Hepatocyte (in vitro differentiated cells): Measurements from ENCODE around the gene RBBP7. TPM values are rescaled to one million over a fixed set of nuclear protein-coding genes. Genes with fewer than 3 reads are reported as not detected.

ENCODE experiments used
- DNase-seq: peaks from one replicate; pipeline ENCODE4 v3.0.0-alpha.2; 2016; ENCODE audit warnings: low spot score
- H2AFZ ChIP-seq: fragments of 200-600 bp; sonication (generic); 2 replicates; pipeline ENCODE4 v1.6.0; 2016; ENCODE audit warnings: antibody characterized with exemption, mild to moderate bottlenecking
- H3K27ac ChIP-seq: fragments of 200-600 bp; sonication (generic); 2 replicates; pipeline ENCODE4 v1.5.1; 2016; ENCODE audit warnings: mild to moderate bottlenecking
- H3K27me3 ChIP-seq: fragments of 200-600 bp; sonication (generic); 2 replicates; pipeline ENCODE4 v1.6.1; 2016
- H3K36me3 ChIP-seq: fragments of 200-600 bp; sonication (generic); replicated peaks from 2 replicates; pipeline ENCODE4 v1.5.1; 2016; ENCODE audit warnings: low read depth; ENCODE audit not compliant: insufficient read depth
- H3K4me1 ChIP-seq: fragments of 200-600 bp; sonication (generic); 2 replicates; pipeline ENCODE4 v1.5.1; 2016; ENCODE audit warnings: mild to moderate bottlenecking, moderate library complexity; ENCODE audit not compliant: insufficient read depth
- H3K4me2 ChIP-seq: fragments of 200-600 bp; sonication (generic); 2 replicates; pipeline ENCODE4 v1.6.0; 2016
- H3K4me3 ChIP-seq: fragments of 200-600 bp; sonication (generic); 2 replicates; pipeline ENCODE4 v1.5.1; 2016; ENCODE audit warnings: mild to moderate bottlenecking
- H3K79me2 ChIP-seq: fragments of 200-600 bp; sonication (generic); 2 replicates; pipeline ENCODE4 v1.6.0; 2017; ENCODE audit warnings: mild to moderate bottlenecking
- H3K9me2 ChIP-seq: fragments of 200-600 bp; sonication (generic); replicated peaks from 2 replicates; pipeline ENCODE4 v1.6.0; 2017; ENCODE audit warnings: mild to moderate bottlenecking; ENCODE audit not compliant: insufficient read depth
- H3K9me3 ChIP-seq: fragments of 200-600 bp; sonication (generic); 2 replicates; pipeline ENCODE4 v1.5.1; 2016; ENCODE audit warnings: low read depth, mild to moderate bottlenecking
- H4K20me1 ChIP-seq: fragments of 200-600 bp; sonication (generic); 2 replicates; pipeline ENCODE4 v1.6.0; 2016; ENCODE audit warnings: mild to moderate bottlenecking; ENCODE audit not compliant: insufficient read depth, poor library complexity, severe bottlenecking
- CTCF ChIP-seq: fragments of 200-600 bp; sonication (generic); IDR thresholded peaks from 2 replicates; pipeline ENCODE4 v1.5.1; 2016; ENCODE audit warnings: antibody characterized with exemption, mild to moderate bottlenecking; ENCODE audit not compliant: poor library complexity
- EZH2 ChIP-seq: fragments of 200-600 bp; sonication (generic); IDR thresholded peaks from 2 replicates; pipeline ENCODE4 v1.6.1; 2016; ENCODE audit warnings: antibody characterized with exemption, mild to moderate bottlenecking, borderline replicate concordance
- EZH2phosphoT487 ChIP-seq: fragments of 200-600 bp; sonication (generic); IDR thresholded peaks from one replicate; pipeline ENCODE4 v1.6.1; 2018; ENCODE audit warnings: antibody characterized with exemption, mild to moderate bottlenecking, low read depth, moderate library complexity; ENCODE audit not compliant: unreplicated experiment, severe bottlenecking
- WGBS: methylation state at CpG from one replicate; pipeline ENCODE4 v1.1.6; 2016; ENCODE audit warnings: low lambda C conversion rate; ENCODE audit errors: missing lambda C conversion rate; 5-methylcytosine and 5-hydroxymethylcytosine counted together
- polyA plus RNA-seq: library from polyadenylated mRNA; unstranded; fragments of >200 nt; fragmentation: Nextera tagmentation; extraction: Ambion mirVana; gene quantifications from 2 replicates; pipeline ENCODE4 v1.2.1, GENCODE V29; 2016
- small RNA-seq: library from RNA; depleted of rRNA; stranded (forward); fragments of <200 nt; gene quantifications from one replicate; pipeline ENCODE3, GENCODE V24; 2014
- total RNA-seq: library from RNA; depleted of rRNA; stranded (reverse); fragments of >200 nt; gene quantifications from 2 replicates; pipeline ENCODE4 v1.2.3, GENCODE V29; 2014

RBBP7 gene
- total and polyA plus RNA-seq, 2 experiments from 2014 or later: 185 to 263 TPM

DNA sequence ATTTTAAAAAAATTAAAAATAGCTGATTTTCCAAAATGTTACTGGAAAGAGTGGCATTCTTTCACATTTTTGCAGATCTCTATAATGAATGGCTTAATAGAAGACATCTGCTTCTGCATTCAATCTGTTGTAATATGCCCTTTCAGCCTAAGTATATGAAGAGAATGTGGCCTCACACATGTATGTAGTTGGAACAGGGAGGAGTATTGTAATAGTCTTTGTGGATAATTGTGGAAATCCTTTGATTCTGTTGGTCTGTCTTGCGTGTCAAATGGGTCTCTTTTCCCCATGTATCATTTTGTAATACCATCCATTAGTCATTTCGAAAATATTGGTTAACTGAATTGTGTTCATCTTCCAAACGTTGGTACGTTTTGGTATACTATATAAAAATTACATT lies 72.3 kb downstream of the RBBP7 start:
- Histone ChIP-seq H3K79me2 (peaks cover 71% of the 10 kb centered on the region), H3K4me1 (no peaks in the 10 kb centered on the region)
- 90% methylated on average over 4 of the region's 4 CpGs for WGBS

DNA sequence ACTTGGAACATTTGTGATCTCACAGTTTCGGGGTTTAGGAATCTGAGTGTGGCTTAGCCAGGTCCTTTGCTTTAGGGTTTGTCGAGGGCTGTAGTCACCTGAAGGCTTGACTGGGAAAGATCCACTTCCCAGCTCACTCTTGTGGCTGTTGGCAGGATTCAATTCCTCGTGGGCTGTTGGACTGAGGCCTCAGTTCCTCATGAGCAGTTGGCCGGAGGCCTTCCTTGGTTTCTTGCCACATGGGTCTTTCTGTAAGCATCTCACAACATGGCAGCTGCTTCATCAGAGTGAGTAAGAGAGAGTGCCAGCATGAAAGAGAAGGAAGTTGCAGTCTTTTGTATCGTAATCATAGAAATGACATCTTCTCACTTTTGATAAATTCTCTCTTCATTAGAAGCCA lies 72.8 kb downstream of the RBBP7 start:
- H2AFZ ChIP-seq: no peak overlapping the region
- no peaks in the 10 kb centered on the region for H3K4me1 ChIP-seq
- no peak overlapping the region for H3K4me3 ChIP-seq
- no peaks in the 10 kb centered on the region for H3K27me3 ChIP-seq
- WGBS: 95% methylated on average over 5 of the region's 5 CpGs
- H3K9me2 ChIP-seq: no peaks in the 10 kb centered on the region
- H3K4me2 ChIP-seq: no peak overlapping the region
- H3K9me3 ChIP-seq: no peaks in the 10 kb centered on the region
- no peaks in the 10 kb centered on the region for H3K36me3 ChIP-seq
- peaks cover 76% of the 10 kb centered on the region for H3K79me2 ChIP-seq
- peaks cover 2% of the 10 kb centered on the region for H4K20me1 ChIP-seq
- DNase-seq: no peak
- TF ChIP-seq EZH2 (no peak), CTCF (no peak), EZH2phosphoT487 (no peak)
- no peak overlapping the region for H3K27ac ChIP-seq

More for the DNA sequence above, 72.3 kb downstream of the RBBP7 start:
- H3K9me3 ChIP-seq: no peaks in the 10 kb centered on the region
- no peak overlapping the region for H3K4me2 ChIP-seq
- TF ChIP-seq EZH2phosphoT487: no peak
- TF ChIP-seq CTCF: no peak
- H3K9me2 ChIP-seq: no peaks in the 10 kb centered on the region
- no peak overlapping the region for H3K4me3 ChIP-seq
- no peaks in the 10 kb centered on the region for H3K36me3 ChIP-seq
- H3K27me3 ChIP-seq: no peaks in the 10 kb centered on the region
- H3K27ac ChIP-seq: no peak overlapping the region
- H2AFZ ChIP-seq: no peak overlapping the region
- no peaks in the 10 kb centered on the region for H4K20me1 ChIP-seq
- no peak for DNase-seq

DNA sequence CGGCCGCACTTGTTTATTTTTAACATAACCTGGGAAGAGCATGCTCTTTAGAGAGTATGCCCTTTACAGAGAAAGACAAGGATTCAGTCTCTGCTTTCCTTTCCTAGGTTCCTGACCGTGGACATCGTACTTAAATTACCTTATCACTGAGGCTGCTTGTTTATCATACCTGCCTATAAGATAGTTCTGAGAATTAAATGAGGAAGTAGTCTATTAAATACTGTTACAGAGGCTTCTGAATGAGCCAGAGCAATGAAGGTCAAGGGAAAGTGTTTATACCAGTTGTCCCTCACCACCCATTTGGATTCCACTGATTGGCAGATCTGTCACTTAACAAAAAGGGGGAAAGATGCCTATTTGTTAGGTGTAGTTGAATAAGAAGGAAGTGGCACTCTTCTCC lies 73.9 kb downstream of the RBBP7 start:
- WGBS: 88% methylated on average over 4 of the region's 4 CpGs
- no peak overlapping the region for H3K4me3 ChIP-seq
- TF ChIP-seq CTCF (no peak), EZH2phosphoT487 (no peak), EZH2 (no peak)
- no peaks in the 10 kb centered on the region for H3K36me3 ChIP-seq
- H4K20me1 ChIP-seq: peaks cover 5% of the 10 kb centered on the region
- no peaks in the 10 kb centered on the region for H3K9me3 ChIP-seq
- peaks cover 86% of the 10 kb centered on the region for H3K79me2 ChIP-seq
- no peaks in the 10 kb centered on the region for H3K27me3 ChIP-seq
- no peaks in the 10 kb centered on the region for H3K4me1 ChIP-seq
- H3K9me2 ChIP-seq: no peaks in the 10 kb centered on the region
- no peak overlapping the region for H3K27ac ChIP-seq
- DNase-seq: no peak
- no peak overlapping the region for H3K4me2 ChIP-seq
- H2AFZ ChIP-seq: no peak overlapping the region

Small RNA genes lying within 50 kb of the gene (small RNA-seq; reads per million reads assigned to genes)
- gene RF00019 (not detected), gene RNU4-6P (not detected), gene RPL12P49 (not detected)

Other genes starting within 250 kb of the RBBP7 start
- gene S100G, start 220.2 kb downstream of the RBBP7 start, total RNA-seq: 35.3 and 51.1 TPM in 2 replicates
- 4.1 and 8.1 TPM in 2 replicates for gene S100G, start 220.2 kb downstream of the RBBP7 start, polyA plus RNA-seq
- 55.7 and 57.1 TPM in 2 replicates for gene CTPS2, start 157.7 kb downstream of the RBBP7 start, total RNA-seq
- gene CTPS2, start 157.7 kb downstream of the RBBP7 start, polyA plus RNA-seq: 25.4 and 26.2 TPM in 2 replicates
- 57.8 and 59.7 TPM in 2 replicates for gene SYAP1, start 150.8 kb downstream of the RBBP7 start, total RNA-seq
- 50.2 and 52.1 TPM in 2 replicates for gene SYAP1, start 150.8 kb downstream of the RBBP7 start, polyA plus RNA-seq
- 23.4 and 24.0 TPM in 2 replicates for gene TXLNG, start 83.9 kb downstream of the RBBP7 start, total RNA-seq
- gene TXLNG, start 83.9 kb downstream of the RBBP7 start, polyA plus RNA-seq: 9.7 and 11.4 TPM in 2 replicates
- gene REPS2, start 76.3 kb upstream of the RBBP7 start, total RNA-seq: 3.3 and 5.0 TPM in 2 replicates
- 2.0 and 3.4 TPM in 2 replicates for gene REPS2, start 76.3 kb upstream of the RBBP7 start, polyA plus RNA-seq